Measurements from ENCODE around the gene TGFBR2.

DNA sequence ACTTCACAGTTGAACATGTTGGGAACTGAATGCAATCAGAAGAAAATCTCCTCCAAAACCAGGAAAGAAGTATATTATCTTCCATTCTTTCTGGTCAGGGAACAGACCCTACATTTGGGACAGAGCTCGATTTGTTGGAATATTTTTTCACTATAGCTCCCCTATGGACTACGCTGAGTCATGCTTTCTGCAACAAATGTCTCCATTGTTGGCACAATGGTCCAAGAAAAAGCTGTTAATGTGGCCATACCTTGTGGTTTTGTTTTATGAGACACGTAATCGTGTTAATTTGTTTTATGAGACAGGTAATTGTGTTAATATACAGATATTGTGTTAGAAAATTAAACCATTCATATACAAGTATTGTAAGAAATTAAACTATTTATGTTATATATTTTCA is 101.4 kb downstream of the TGFBR2 start:
- TF ChIP-seq CTCF (IDR thresholded peaks at IDR 0.05): no peak
- TF ChIP-seq POLR2A (IDR thresholded peaks at IDR 0.05): no peak
